HCT116 (cell line): ENCODE data around the gene STRA8. TPM values are rescaled to one million over a fixed set of nuclear protein-coding genes. Genes with fewer than 3 reads are reported as not detected.

Source experiments
- ATAC-seq: fragments of 200-7000 bp; cut with Tn5 transposase; 2 replicates; pipeline ENCODE4 v1.9.1; 2020; ENCODE audit warnings: mild to moderate bottlenecking, moderate library complexity
- BruUV-seq: library from RNA; stranded (reverse); fragments of 400-500 nt; replicated peaks from 2 replicates; lab custom pipeline; 2021; lab: Mats Ljungman, UMichigan
- CTCF ChIA-PET: fragments of 300-600 bp; sonication (Branson Sonifier 250); formaldehyde crosslinking; loops from one replicate; lab custom pipeline; 2021; ENCODE audit warnings: antibody characterized with exemption; lab: Charles Lee
- POLR2A ChIA-PET: fragments of 300-600, 350-600 bp; sonication (Branson Sonifier 250); formaldehyde crosslinking; loops from one replicate; lab custom pipeline; 2021; ENCODE audit warnings: antibody characterized with exemption; lab: Charles Lee
- RAD21 ChIA-PET, 2 experiments: fragments of 300-600 bp; sonication (Branson Sonifier 250); formaldehyde crosslinking; loops; one replicate each; lab custom pipeline; 2023; ENCODE audit warnings: low total read pairs in 2 of 2; ENCODE audit not compliant: uncharacterized antibody in 2 of 2, unreplicated experiment in 2 of 2, low non-redundant PET in 1 of 2; lab: Charles Lee
- DNase-seq: peaks from one replicate; pipeline ENCODE4 v3.0.0-alpha.2; 2010; ENCODE audit warnings: low read depth, low spot score
- H2AFZ ChIP-seq: fragments of 200-600 bp; shearing (Covaris generic), sonication (generic); 2 replicates; pipeline ENCODE4 v1.6.1; 2017; ENCODE audit warnings: low read depth, mixed run types, mixed read lengths, antibody characterized with exemption, low read length; ENCODE audit not compliant: poor library complexity, severe bottlenecking
- H3K27ac ChIP-seq: 2 replicates; pipeline ENCODE4 v1.5.1; 2012; ENCODE audit warnings: low read depth, low read length
- H3K27me3 ChIP-seq: fragments of 200-600 bp; sonication (generic); 2 replicates; pipeline ENCODE4 v1.6.1; 2016; ENCODE audit warnings: mixed run types, low read length, mixed read lengths; ENCODE audit not compliant: insufficient read depth
- H3K36me3 ChIP-seq, 2 experiments: fragments of 200-500 bp in 1 of 2; fragments of 200-600 bp in 1 of 2; sonication (Bioruptor generic) in 1 of 2; sonication (generic) in 1 of 2; 2 replicates each; pipeline versions ENCODE4 v1.5.1 to v1.6.1; 2014 to 2016; ENCODE audit warnings: low read length in 2 of 2, inconsistent platforms in 1 of 2, mixed read lengths in 1 of 2, mixed run types in 1 of 2; ENCODE audit not compliant: insufficient read depth in 2 of 2, control insufficient read depth in 1 of 2
- H3K4me1 ChIP-seq, 2 experiments: fragments of 200-600 bp in 1 of 2; sonication (generic) in 1 of 2; 2 replicates each; pipeline versions ENCODE4 v1.5.1 to v1.6.1; 2012 to 2017; ENCODE audit warnings: low read length in 2 of 2, inconsistent platforms in 1 of 2, mild to moderate bottlenecking in 1 of 2, mixed read lengths in 1 of 2, mixed run types in 1 of 2, moderate library complexity in 1 of 2; ENCODE audit not compliant: insufficient read depth in 2 of 2, control insufficient read depth in 1 of 2
- H3K4me2 ChIP-seq: fragments of 200-600 bp; sonication (generic); 2 replicates; pipeline ENCODE4 v1.6.1; 2017; ENCODE audit warnings: mixed run types, low read length, mixed read lengths
- H3K4me3 ChIP-seq, 2 experiments: fragments of 200-600 bp in 1 of 2; sonication (generic) in 1 of 2; replicated peaks in 1 of 2; 2 replicates each; pipeline ENCODE4 v1.5.1; 2011 to 2016; ENCODE audit warnings: low read length in 2 of 2, control low read depth in 1 of 2, low read depth in 1 of 2, mild to moderate bottlenecking in 1 of 2, mixed read lengths in 1 of 2, mixed run types in 1 of 2
- H3K79me2 ChIP-seq: fragments of 200-600 bp; sonication (generic); 2 replicates; pipeline ENCODE4 v1.6.1; 2017; ENCODE audit warnings: mild to moderate bottlenecking, mixed run types, low read length, moderate library complexity, mixed read lengths; ENCODE audit not compliant: insufficient read depth
- H3K9ac ChIP-seq: fragments of 200-600 bp; sonication (generic); 2 replicates; pipeline ENCODE4 v1.6.1; 2016; ENCODE audit warnings: low read length, mixed read lengths
- H3K9me2 ChIP-seq: fragments of 200-600 bp; sonication (generic), shearing (Covaris generic); 2 replicates; pipeline ENCODE4 v1.6.1; 2017; ENCODE audit warnings: mixed run types, mild to moderate bottlenecking, moderate library complexity; ENCODE audit not compliant: insufficient read depth
- H3K9me3 ChIP-seq, 2 experiments: fragments of 200-500 bp in 1 of 2; fragments of 200-600 bp in 1 of 2; sonication (Bioruptor generic) in 1 of 2; sonication (generic) in 1 of 2; 2 replicates each; pipeline ENCODE4 v1.6.1; 2014 to 2017; ENCODE audit warnings: low read length in 2 of 2, mixed read lengths in 2 of 2, inconsistent platforms in 1 of 2, low read depth in 1 of 2, mild to moderate bottlenecking in 1 of 2, mixed run types in 1 of 2, moderate library complexity in 1 of 2; ENCODE audit not compliant: control insufficient read depth in 1 of 2, insufficient read depth in 1 of 2
- H4K20me1 ChIP-seq: fragments of 200-600 bp; sonication (generic), shearing (Covaris generic); 2 replicates; pipeline ENCODE4 v1.6.1; 2017; ENCODE audit warnings: mixed run types, mild to moderate bottlenecking, moderate library complexity; ENCODE audit not compliant: insufficient read depth
- ATF3 ChIP-seq: IDR thresholded peaks from 2 replicates; pipeline ENCODE4 v1.6.1; 2012
- CEBPB ChIP-seq: IDR thresholded peaks from 2 replicates; pipeline ENCODE4 v1.6.1; 2012; ENCODE audit warnings: low read depth
- CTCF ChIP-seq, 3 experiments: fragments of 200-600 bp in 1 of 3; sonication (generic) in 1 of 3; IDR thresholded peaks in 2 of 3; conservative IDR thresholded peaks in 1 of 3; 2 replicates each; pipeline ENCODE4 v1.5.1; 2012 to 2017; ENCODE audit warnings: low read depth in 2 of 3, low read length in 2 of 3, antibody characterized with exemption in 1 of 3, borderline replicate concordance in 1 of 3, control low read depth in 1 of 3, mild to moderate bottlenecking in 1 of 3, mixed read lengths in 1 of 3, mixed run types in 1 of 3, moderate library complexity in 1 of 3; ENCODE audit not compliant: insufficient read depth in 1 of 3
- EGR1 ChIP-seq: IDR thresholded peaks from 2 replicates; pipeline ENCODE4 v1.6.1; 2012; ENCODE audit warnings: low read depth
- EZH2phosphoT487 ChIP-seq: fragments of 200-600 bp; IDR thresholded peaks from 2 replicates; pipeline ENCODE4 v1.6.1; 2018; ENCODE audit warnings: antibody characterized with exemption, borderline replicate concordance
- RAD21 ChIP-seq: IDR thresholded peaks from 2 replicates; pipeline ENCODE4 v1.6.1; 2012; ENCODE audit warnings: low read depth, mild to moderate bottlenecking
- SIN3A ChIP-seq: IDR thresholded peaks from 2 replicates; pipeline ENCODE4 v1.6.1; 2012; ENCODE audit warnings: low read depth
- SP1 ChIP-seq: IDR thresholded peaks from 2 replicates; pipeline ENCODE4 v1.6.1; 2012; ENCODE audit warnings: low read depth
- SRF ChIP-seq: IDR thresholded peaks from 2 replicates; pipeline ENCODE4 v1.6.1; 2012; ENCODE audit warnings: low read depth
- TCF7L2 ChIP-seq: IDR thresholded peaks from 2 replicates; pipeline ENCODE4 v1.7.0; 2011; ENCODE audit warnings: borderline replicate concordance, inconsistent platforms; ENCODE audit not compliant: insufficient read depth, insufficient read length; ENCODE audit errors: extremely low read depth
- YY1 ChIP-seq: IDR thresholded peaks from 2 replicates; pipeline ENCODE4 v1.6.1; 2011; ENCODE audit warnings: low read length, low read depth, moderate library complexity, mild to moderate bottlenecking; ENCODE audit not compliant: insufficient replicate concordance; ENCODE audit errors: extremely low read depth
- ZBTB33 ChIP-seq: IDR thresholded peaks from 2 replicates; pipeline ENCODE4 v1.6.1; 2011; ENCODE audit warnings: mild to moderate bottlenecking, low read length, moderate library complexity; ENCODE audit not compliant: insufficient replicate concordance; ENCODE audit errors: extremely low read depth
- ZFX ChIP-seq: fragments of 450-650 bp; IDR thresholded peaks from 2 replicates; pipeline ENCODE4 v1.6.1; 2017
- ZNF274 ChIP-seq: fragments of 200-500 bp; sonication (Bioruptor generic); IDR thresholded peaks from 2 replicates; pipeline ENCODE4 v1.6.1; 2014; ENCODE audit warnings: mild to moderate bottlenecking, low read depth, low read length, inconsistent platforms
- intact Hi-C: fragments of 100-400 bp; cut with micrococcal nuclease; formaldehyde crosslinking; loops from 2 replicates; pipeline ENCODE4 v1.10.0; 2022
- total RNA-seq: library from RNA; stranded (reverse); gene quantifications from one replicate; pipeline ENCODE4 v1.2.1, GENCODE V29; 2021; ENCODE audit not compliant: unreplicated experiment

Gene STRA8
- total RNA-seq, 1 experiment from 2014 or later: not detected

GRCh38 chr7:135235841-135236240 lies 2.2 kb downstream of the STRA8 start:
- RAD21 ChIA-PET: no interaction called here
- H3K36me3 ChIP-seq: no peaks in the 10 kb centered on the region
- no peak overlapping the region for H3K27ac ChIP-seq
- H3K79me2 ChIP-seq: no peaks in the 10 kb centered on the region
- TF ChIP-seq EZH2phosphoT487 (no peak), RAD21 (no peak), TCF7L2 (no peak), SRF (no peak), ZNF274 (no peak), CTCF (IDR thresholded peaks at IDR 0.05 in 2 of 3, conservative IDR thresholded peaks at IDR 0.05 in 1 of 3; ENCODE audit: borderline replicate concordance in 1 of 3, insufficient read depth in 1 of 3, low read depth in 2 of 3, low read length in 2 of 3) (no peak), SIN3A (no peak), EGR1 (no peak), CEBPB (no peak), SP1 (no peak), ZFX (no peak), YY1 (no peak), ATF3 (no peak), ZBTB33 (no peak)
- H4K20me1 ChIP-seq: no peaks in the 10 kb centered on the region
- CTCF ChIA-PET: interaction anchor here (0.7 kb wide), 1 partner anchor 65 kb away, joined by 4 read pairs; no protein-coding TSS in a partner anchor
- DNase-seq (no peak), ATAC-seq (no peak)
- POLR2A ChIA-PET: no interaction called here
- H3K9me2 ChIP-seq: no peaks in the 10 kb centered on the region
- H3K9me3 ChIP-seq: no peaks in the 10 kb centered on the region
- H3K27me3 ChIP-seq: no peaks in the 10 kb centered on the region
- H3K4me3 ChIP-seq: no peak overlapping the region
- intact Hi-C loops: no loop called here
- H3K4me2 ChIP-seq: no peak overlapping the region
- no TSS peak for BruUV-seq
- peaks cover 0 to 16% of the 10 kb centered on the region in 2 experiments; a peak in 3 of 4 replicates for H3K4me1 ChIP-seq
- no peak overlapping the region for H3K9ac ChIP-seq
- H2AFZ ChIP-seq: no peak overlapping the region
